Type B pancreatic cell (in vitro differentiated cells): ENCODE data around the gene CIB4. TPM values are rescaled to one million over a fixed set of nuclear protein-coding genes. Genes with fewer than 3 reads are reported as not detected.
"Not testable (repeated sequence)": the region's sequence is repeated elsewhere in the genome, so short reads cannot be mapped to it uniquely, and the experiment has no call there.

Experiments used
- DNase-seq: peaks from one replicate; pipeline ENCODE4 v3.0.0; 2021; ENCODE audit warnings: mixed read lengths; ENCODE audit not compliant: unreplicated experiment; ENCODE audit errors: extremely low spot score
- H3K27ac Mint-ChIP-seq: 2 replicates; pipeline ENCODE4 v1.8.0; 2021; ENCODE audit warnings: mild to moderate bottlenecking, mixed read lengths
- H3K27me3 Mint-ChIP-seq: 2 replicates; pipeline ENCODE4 v1.8.0; 2021; ENCODE audit warnings: mixed read lengths
- H3K36me3 Mint-ChIP-seq: 2 replicates; pipeline ENCODE4 v1.8.0; 2021; ENCODE audit warnings: mixed read lengths
- H3K4me1 Mint-ChIP-seq: one replicate; pipeline ENCODE4 v1.8.0; 2021; ENCODE audit warnings: mixed read lengths; ENCODE audit not compliant: unreplicated experiment
- H3K4me3 Mint-ChIP-seq: 2 replicates; pipeline ENCODE4 v1.8.0; 2021; ENCODE audit warnings: mild to moderate bottlenecking, mixed read lengths
- H3K9me3 Mint-ChIP-seq: 2 replicates; pipeline ENCODE4 v1.8.0; 2021; ENCODE audit warnings: mixed read lengths
- total RNA-seq: library from RNA; stranded (reverse); gene quantifications from 2 replicates; pipeline ENCODE4 v1.2.1, GENCODE V29; 2021; ENCODE audit warnings: low replicate concordance
- TF ChIP-seq, protein P1 (sequence below): fragments of 200-600 bp; sonication (generic); conservative IDR thresholded peaks from 2 replicates; pipeline ENCODE4 v1.5.0; 2021; ENCODE audit warnings: antibody characterized with exemption, mild to moderate bottlenecking

The CIB4 gene
- total RNA-seq, 1 donor from 2014 or later, result not detected

DNA sequence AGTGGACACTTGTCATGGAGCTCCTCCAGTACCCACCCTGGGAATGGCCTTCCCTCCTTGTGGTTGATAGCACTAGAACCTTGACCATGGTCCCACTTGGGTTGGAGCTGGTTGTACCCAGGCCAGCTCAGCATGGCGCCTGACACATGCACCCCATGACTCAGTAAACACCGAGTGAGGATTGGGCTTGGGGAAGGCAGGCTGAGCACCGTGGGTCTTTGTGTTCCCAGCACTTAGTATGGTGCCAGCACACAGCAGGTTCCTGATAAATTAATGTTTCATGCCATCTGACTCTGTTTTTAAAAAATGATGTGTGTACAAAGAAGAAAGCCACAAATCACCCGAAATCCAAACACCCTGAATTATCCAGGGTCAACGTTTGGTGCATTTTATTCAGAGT, 69.8 kb downstream of the CIB4 start:
- Mint-ChIP-seq H3K4me3 (no peak overlapping the region), H3K4me1 (no peaks in the 10 kb centered on the region), H3K36me3 (no peaks in the 10 kb centered on the region)

DNA sequence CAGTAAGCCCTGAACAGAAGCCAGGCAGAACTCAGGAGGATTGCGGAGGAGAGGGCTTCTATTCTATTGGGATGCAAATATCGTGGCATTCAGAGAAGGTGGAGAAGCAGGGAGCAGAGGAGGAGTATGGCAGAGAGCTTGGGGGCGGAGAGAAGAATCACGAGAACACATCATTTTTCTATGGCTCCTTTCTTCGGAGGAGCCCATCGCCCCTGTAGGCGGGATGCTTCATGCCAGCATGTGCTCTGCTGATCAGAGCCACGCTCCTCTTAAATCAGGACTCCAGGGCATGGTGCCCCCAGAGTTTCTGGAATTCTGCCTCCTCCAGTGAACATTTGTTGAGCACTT, 71.1 kb downstream of the CIB4 start:
- Mint-ChIP-seq H3K36me3 (no peaks in the 10 kb centered on the region), H3K27ac (no peak overlapping the region), H3K4me3 (no peak overlapping the region), H3K9me3 (no peaks in the 10 kb centered on the region), H3K4me1 (no peaks in the 10 kb centered on the region), H3K27me3 (peaks cover 68% of the 10 kb centered on the region)
- TF ChIP-seq, protein P1, sequence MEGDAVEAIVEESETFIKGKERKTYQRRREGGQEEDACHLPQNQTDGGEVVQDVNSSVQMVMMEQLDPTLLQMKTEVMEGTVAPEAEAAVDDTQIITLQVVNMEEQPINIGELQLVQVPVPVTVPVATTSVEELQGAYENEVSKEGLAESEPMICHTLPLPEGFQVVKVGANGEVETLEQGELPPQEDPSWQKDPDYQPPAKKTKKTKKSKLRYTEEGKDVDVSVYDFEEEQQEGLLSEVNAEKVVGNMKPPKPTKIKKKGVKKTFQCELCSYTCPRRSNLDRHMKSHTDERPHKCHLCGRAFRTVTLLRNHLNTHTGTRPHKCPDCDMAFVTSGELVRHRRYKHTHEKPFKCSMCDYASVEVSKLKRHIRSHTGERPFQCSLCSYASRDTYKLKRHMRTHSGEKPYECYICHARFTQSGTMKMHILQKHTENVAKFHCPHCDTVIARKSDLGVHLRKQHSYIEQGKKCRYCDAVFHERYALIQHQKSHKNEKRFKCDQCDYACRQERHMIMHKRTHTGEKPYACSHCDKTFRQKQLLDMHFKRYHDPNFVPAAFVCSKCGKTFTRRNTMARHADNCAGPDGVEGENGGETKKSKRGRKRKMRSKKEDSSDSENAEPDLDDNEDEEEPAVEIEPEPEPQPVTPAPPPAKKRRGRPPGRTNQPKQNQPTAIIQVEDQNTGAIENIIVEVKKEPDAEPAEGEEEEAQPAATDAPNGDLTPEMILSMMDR, result no peak
- no peak for DNase-seq

More for the DNA sequence above, 69.8 kb downstream of the CIB4 start:
- DNase-seq, result no peak
- TF ChIP-seq, protein P1, result no peak
- Mint-ChIP-seq H3K27ac (no peak overlapping the region), H3K9me3 (no peaks in the 10 kb centered on the region), H3K27me3 (peaks cover 57% of the 10 kb centered on the region)

DNA sequence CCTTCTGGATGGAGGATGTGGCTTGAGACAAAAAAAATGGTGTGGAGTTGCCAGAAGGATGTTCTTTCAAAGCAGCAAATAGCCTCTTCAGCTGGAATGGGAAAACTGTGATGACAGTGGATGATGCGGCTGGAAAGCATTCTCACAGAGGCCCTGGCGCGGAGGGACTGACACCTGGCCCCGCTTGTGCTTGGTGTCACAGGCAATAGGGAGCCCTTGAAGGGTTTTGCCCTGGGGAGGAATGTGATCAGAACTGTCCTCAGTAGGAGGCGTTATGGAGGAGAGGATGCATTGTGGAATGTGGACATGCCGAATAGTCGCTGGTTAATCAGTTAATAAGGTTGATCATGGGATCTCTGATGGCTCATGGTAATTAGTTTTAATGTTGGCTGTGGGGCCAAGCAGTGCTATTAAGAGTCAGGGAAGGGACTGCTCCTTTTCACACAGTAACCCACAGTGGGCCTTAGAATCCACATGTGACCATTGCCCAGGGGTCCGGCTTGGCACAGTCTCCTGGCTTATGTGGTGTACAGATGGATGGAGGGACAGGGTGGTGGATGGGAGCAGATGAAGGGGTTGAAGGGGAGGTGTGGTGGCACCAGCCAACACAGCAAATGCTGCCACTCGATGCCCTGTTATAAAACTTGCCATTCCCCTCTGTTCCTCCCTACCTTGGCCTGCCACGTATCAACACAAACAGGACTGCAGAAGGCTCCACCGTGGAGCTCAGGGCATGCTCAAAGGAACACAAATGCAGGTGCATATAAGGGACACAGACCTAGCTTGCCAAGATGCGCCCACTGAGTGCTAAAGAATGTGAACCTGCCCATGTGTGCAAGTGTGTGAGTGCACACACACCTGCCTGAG, 71.7 kb downstream of the CIB4 start:
- DNase-seq, result peak; percentile 47
- H3K27ac Mint-ChIP-seq, result no peak overlapping the region
- no peaks in the 10 kb centered on the region for H3K4me1 Mint-ChIP-seq
- peaks cover 69% of the 10 kb centered on the region for H3K27me3 Mint-ChIP-seq
- no peak overlapping the region for H3K4me3 Mint-ChIP-seq
- H3K36me3 Mint-ChIP-seq, result no peaks in the 10 kb centered on the region
- no peaks in the 10 kb centered on the region for H3K9me3 Mint-ChIP-seq
- TF ChIP-seq, protein P1, result no peak

DNA sequence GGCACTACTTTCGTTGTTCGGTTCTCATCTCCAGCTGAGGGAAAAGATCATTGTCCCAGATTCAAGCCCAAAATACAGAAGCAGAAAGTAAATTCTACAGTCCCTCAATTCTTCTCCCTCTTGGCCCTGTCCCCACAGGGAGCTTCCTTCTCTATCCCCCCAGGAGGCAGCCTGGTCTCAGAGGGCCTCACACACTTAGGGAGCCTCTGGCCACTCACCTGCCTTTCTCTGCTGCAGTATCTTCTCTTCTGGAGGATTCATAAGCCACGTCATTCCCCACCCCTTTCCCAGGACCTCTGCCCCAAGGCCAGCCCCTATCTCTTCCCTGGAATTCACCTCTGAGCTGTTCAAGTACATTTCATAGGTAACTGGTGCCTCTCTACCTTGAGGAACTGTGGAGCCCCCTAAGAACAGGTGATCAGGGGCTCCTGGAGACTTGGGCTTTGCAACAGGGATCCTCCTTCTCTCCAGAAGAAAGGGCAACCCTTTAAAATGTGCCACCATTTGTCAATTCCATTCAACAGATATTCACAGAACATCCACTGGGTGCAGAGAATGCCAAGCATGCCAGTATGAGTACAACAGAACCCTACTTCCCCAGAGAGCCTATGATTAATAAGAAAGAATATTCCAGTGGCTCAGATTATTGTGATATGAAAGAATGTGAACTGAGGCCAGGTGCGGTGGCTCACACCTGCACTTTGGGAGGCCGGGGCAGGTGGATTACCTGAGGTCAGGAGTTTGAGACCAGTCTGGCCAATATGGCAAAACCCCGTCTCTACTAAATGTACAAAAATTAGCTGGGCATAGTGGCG, 72.9 kb downstream of the CIB4 start:
- no peak overlapping the region for H3K4me3 Mint-ChIP-seq
- H3K27ac Mint-ChIP-seq, result no peak overlapping the region
- peaks cover 72% of the 10 kb centered on the region for H3K27me3 Mint-ChIP-seq
- H3K36me3 Mint-ChIP-seq, result no peaks in the 10 kb centered on the region
- TF ChIP-seq, protein P1, result no peak
- peak; percentile 27 for DNase-seq
- H3K9me3 Mint-ChIP-seq, result no peaks in the 10 kb centered on the region
- H3K4me1 Mint-ChIP-seq, result no peaks in the 10 kb centered on the region

DNA sequence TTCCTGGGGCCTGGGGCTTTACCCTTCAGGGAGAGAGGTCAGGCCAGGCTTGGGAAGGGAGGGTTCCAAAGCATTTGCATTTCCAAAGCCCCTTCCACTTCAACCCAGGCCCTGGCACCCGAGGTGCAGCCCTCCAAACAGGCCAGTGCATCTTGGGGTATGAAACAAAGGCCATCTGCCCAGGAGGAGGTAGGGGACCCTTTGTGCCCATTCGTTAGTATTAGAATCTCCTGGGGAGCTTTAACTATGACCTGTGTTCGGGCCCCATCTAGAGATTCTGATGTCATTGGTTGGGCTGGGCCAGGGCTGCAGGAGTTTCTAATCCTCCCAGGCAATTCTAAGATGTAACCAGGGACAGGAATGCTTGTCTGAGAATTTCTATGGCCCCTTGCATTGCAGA, 73.6 kb downstream of the CIB4 start:
- TF ChIP-seq, protein P1, result no peak
- Mint-ChIP-seq H3K36me3 (no peaks in the 10 kb centered on the region), H3K4me3 (no peak overlapping the region), H3K4me1 (no peaks in the 10 kb centered on the region), H3K27ac (no peak overlapping the region), H3K27me3 (peaks cover 68% of the 10 kb centered on the region), H3K9me3 (no peaks in the 10 kb centered on the region)
- DNase-seq, result no peak

DNA sequence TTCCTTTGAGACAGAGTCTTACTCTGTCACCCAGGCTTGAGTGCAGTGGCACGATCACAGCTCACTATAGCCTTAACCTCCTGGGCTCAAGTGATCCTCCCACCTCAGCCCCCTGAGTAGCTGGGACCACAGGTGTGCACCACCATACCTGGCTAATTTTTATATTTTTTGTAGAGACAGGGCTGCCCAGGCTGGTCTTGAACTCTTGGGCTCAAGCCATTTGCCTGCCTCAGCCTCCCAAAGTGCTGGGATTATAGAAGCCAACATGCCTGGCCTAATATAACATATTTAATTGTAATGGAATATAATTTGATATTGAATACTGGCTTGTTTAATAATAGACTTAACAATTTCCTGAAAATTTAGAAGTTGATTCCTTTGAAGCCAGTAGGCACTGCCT, 74.4 kb downstream of the CIB4 start:
- not testable (repeated sequence) for H3K36me3 Mint-ChIP-seq, H3K9me3 Mint-ChIP-seq, DNase-seq, H3K4me3 Mint-ChIP-seq, H3K27ac Mint-ChIP-seq, H3K4me1 Mint-ChIP-seq
- H3K27me3 Mint-ChIP-seq, result peaks cover 62% of the 10 kb centered on the region
